Vagina (tissue), 2 donors: ENCODE measurements around the gene CCDC188. TPM values are rescaled to one million over a fixed set of nuclear protein-coding genes. Genes with fewer than 3 reads are reported as not detected.

Experiments used
- DNase-seq, 2 donors: peaks; one replicate each; pipeline ENCODE4 v3.0.0-alpha.2; 2017; ENCODE audit errors: extremely low spot score in 2 of 2
- H3K27ac ChIP-seq: fragments of 200-600 bp; sonication (generic); one replicate; pipeline ENCODE4 v1.5.1; 2019
- H3K27me3 ChIP-seq: fragments of 200-600 bp; sonication (generic); one replicate; pipeline ENCODE4 v1.5.1; 2019
- H3K36me3 ChIP-seq, 2 donors: fragments of 200-600 bp; sonication (generic); one replicate each; pipeline ENCODE4 v1.5.1; 2017 to 2019
- H3K4me1 ChIP-seq: fragments of 200-600 bp; sonication (generic); one replicate; pipeline ENCODE4 v1.5.1; 2019
- H3K4me3 ChIP-seq, 2 donors: fragments of 200-600 bp; sonication (generic); 1 replicate in 1 of 2; 2 replicates in 1 of 2; pipeline ENCODE4 v1.5.1; 2016 to 2019
- H3K9me3 ChIP-seq: fragments of 200-600 bp; sonication (generic); one replicate; pipeline ENCODE4 v1.5.1; 2019
- POLR2A ChIP-seq, 2 donors: fragments of 450-650 bp; IDR thresholded peaks; one replicate each; pipeline ENCODE4 v1.6.1; 2017; ENCODE audit warnings: antibody characterized with exemption in 2 of 2, mild to moderate bottlenecking in 2 of 2, moderate library complexity in 2 of 2
- POLR2AphosphoS5 ChIP-seq, 2 donors: sonication (generic); formaldehyde crosslinking; IDR thresholded peaks; one replicate each; pipeline ENCODE4 v1.9.0; 2017; ENCODE audit warnings: antibody characterized with exemption in 2 of 2, mild to moderate bottlenecking in 2 of 2, low read depth in 1 of 2; ENCODE audit not compliant: insufficient read depth in 1 of 2
- intact Hi-C: fragments of 100-400 bp; cut with DNase I; formaldehyde crosslinking; loops from one replicate; pipeline ENCODE4 v1.15.1; 2023
- total RNA-seq: library from RNA; depleted of rRNA; stranded (reverse); fragments of >200 nt; gene quantifications from one replicate; pipeline ENCODE4 v1.2.3, GENCODE V29; 2016
- TF ChIP-seq, protein P1 (sequence below), 3 experiments: fragments of 450-650 bp in 2 of 3; fragments of 200-600 bp in 1 of 3; sonication (generic) in 1 of 3; IDR thresholded peaks; one replicate each; pipeline ENCODE4 v1.5.1; 2017 to 2019; ENCODE audit warnings: antibody characterized with exemption in 3 of 3, mild to moderate bottlenecking in 2 of 3, moderate library complexity in 2 of 3

Gene CCDC188
- total RNA-seq, 1 donor from 2014 or later, result not detected

GRCh38 chr22:20135806-20136602 is 14.9 kb downstream of the CCDC188 start:
- TF ChIP-seq POLR2AphosphoS5 (IDR thresholded peaks at IDR 0.05; ENCODE audit: insufficient read depth in 1 of 2, low read depth in 1 of 2), result no peak
- no peak for TF ChIP-seq POLR2A (IDR thresholded peaks at IDR 0.05)
- no peaks in the 10 kb centered on the region for H3K9me3 ChIP-seq
- intact Hi-C loops, result no loop called here
- no peak overlapping the region for H3K4me3 ChIP-seq
- H3K36me3 ChIP-seq, result peaks cover 0 to 7% of the 10 kb centered on the region in 2 donors
- no peak overlapping the region for H3K27ac ChIP-seq
- DNase-seq, result no peak
- H3K27me3 ChIP-seq, result no peaks in the 10 kb centered on the region
- peaks cover 66% of the 10 kb centered on the region for H3K4me1 ChIP-seq

- Histone ChIP-seq H3K27ac (no peak overlapping the region), H3K9me3 (no peaks in the 10 kb centered on the region), H3K36me3 (peaks cover 0 to 7% of the 10 kb centered on the region in 2 donors), H3K4me1 (peaks cover 72% of the 10 kb centered on the region), H3K4me3 (no peak overlapping the region), H3K27me3 (no peaks in the 10 kb centered on the region)
- no peak for DNase-seq
- intact Hi-C loops, result no loop called here
- no peak for TF ChIP-seq POLR2AphosphoS5 (IDR thresholded peaks at IDR 0.05; ENCODE audit: insufficient read depth in 1 of 2, low read depth in 1 of 2)
- TF ChIP-seq, protein P1, sequence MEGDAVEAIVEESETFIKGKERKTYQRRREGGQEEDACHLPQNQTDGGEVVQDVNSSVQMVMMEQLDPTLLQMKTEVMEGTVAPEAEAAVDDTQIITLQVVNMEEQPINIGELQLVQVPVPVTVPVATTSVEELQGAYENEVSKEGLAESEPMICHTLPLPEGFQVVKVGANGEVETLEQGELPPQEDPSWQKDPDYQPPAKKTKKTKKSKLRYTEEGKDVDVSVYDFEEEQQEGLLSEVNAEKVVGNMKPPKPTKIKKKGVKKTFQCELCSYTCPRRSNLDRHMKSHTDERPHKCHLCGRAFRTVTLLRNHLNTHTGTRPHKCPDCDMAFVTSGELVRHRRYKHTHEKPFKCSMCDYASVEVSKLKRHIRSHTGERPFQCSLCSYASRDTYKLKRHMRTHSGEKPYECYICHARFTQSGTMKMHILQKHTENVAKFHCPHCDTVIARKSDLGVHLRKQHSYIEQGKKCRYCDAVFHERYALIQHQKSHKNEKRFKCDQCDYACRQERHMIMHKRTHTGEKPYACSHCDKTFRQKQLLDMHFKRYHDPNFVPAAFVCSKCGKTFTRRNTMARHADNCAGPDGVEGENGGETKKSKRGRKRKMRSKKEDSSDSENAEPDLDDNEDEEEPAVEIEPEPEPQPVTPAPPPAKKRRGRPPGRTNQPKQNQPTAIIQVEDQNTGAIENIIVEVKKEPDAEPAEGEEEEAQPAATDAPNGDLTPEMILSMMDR (IDR thresholded peaks at IDR 0.05), result no peak
- no peak for TF ChIP-seq POLR2A (IDR thresholded peaks at IDR 0.05)
Measured at GRCh38 chr22:20135265-20135664, 15.6 kb downstream of the CCDC188 start.

DNA sequence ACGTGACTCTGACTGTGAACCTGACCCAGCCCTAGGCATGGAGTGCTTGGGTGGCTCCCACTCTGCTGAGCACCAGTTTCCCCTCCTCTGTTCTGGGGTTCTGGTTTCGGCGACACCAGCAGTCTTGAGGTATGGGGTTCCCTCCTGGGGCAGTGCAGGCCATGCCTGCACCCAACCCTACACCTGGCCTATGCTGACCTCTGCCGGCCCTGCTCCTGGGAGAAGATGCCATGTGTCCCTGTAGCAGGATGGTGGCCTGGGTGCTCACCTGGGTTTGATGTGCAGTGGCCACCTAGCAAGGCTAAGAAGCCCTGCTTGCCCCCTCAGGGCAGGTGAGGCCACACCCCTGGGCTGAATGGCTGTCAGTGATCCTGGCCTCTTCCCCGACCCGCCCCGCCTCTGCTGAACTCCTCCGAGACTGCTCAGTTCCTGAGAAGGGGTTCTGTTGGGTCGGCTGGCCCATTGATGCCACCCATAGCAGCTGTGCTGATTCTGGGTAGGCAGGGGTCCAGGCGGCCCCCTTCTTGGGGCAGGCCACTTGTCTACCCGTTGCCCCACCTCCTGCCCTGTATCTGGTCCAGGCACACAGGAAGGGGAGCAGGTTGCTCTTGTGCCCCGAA is 16.8 kb downstream of the CCDC188 start:
- intact Hi-C loops, result no loop called here
- peaks cover 76% of the 10 kb centered on the region for H3K4me1 ChIP-seq
- no peaks in the 10 kb centered on the region for H3K9me3 ChIP-seq
- H3K36me3 ChIP-seq, result no peaks in the 10 kb centered on the region
- no peak overlapping the region for H3K4me3 ChIP-seq
- DNase-seq, result no peak
- no peaks in the 10 kb centered on the region for H3K27me3 ChIP-seq
- H3K27ac ChIP-seq, result no peak overlapping the region
- TF ChIP-seq POLR2A (IDR thresholded peaks at IDR 0.05) (no peak), POLR2AphosphoS5 (IDR thresholded peaks at IDR 0.05; ENCODE audit: insufficient read depth in 1 of 2, low read depth in 1 of 2) (no peak)
- TF ChIP-seq, protein P1 (IDR thresholded peaks at IDR 0.05), result no peak

GRCh38 chr22:20132686-20133246 is 18.1 kb downstream of the CCDC188 start:
- intact Hi-C loops, result no loop called here
- H3K36me3 ChIP-seq, result no peaks in the 10 kb centered on the region
- no peaks in the 10 kb centered on the region for H3K27me3 ChIP-seq
- peak overlapping the region; percentile 57 for H3K27ac ChIP-seq
- DNase-seq, result no peak
- TF ChIP-seq POLR2A (IDR thresholded peaks at IDR 0.05) (no peak), POLR2AphosphoS5 (IDR thresholded peaks at IDR 0.05; ENCODE audit: insufficient read depth in 1 of 2, low read depth in 1 of 2) (no peak)
- TF ChIP-seq, protein P1 (IDR thresholded peaks at IDR 0.05), result no peak
- peaks cover 66% of the 10 kb centered on the region for H3K4me1 ChIP-seq
- peak overlapping the region; percentile 97 to 100 for H3K4me3 ChIP-seq
- no peaks in the 10 kb centered on the region for H3K9me3 ChIP-seq

GRCh38 chr22:20131859-20132685 is 18.8 kb downstream of the CCDC188 start:
- peaks cover 0 to 5% of the 10 kb centered on the region in 2 donors for H3K36me3 ChIP-seq
- no peaks in the 10 kb centered on the region for H3K27me3 ChIP-seq
- no peak for DNase-seq
- peak overlapping the region; percentile 97 to 100 for H3K4me3 ChIP-seq
- peaks cover 59% of the 10 kb centered on the region for H3K4me1 ChIP-seq
- intact Hi-C loops, result loop anchor here (2.0 kb wide), 1 partner anchor 51 kb away; the partner anchor contains the start of gene DGCR8
- peak overlapping the region; percentile 57 for H3K27ac ChIP-seq
- TF ChIP-seq POLR2A (IDR thresholded peaks at IDR 0.05) (no peak), POLR2AphosphoS5 (IDR thresholded peaks at IDR 0.05; ENCODE audit: insufficient read depth in 1 of 2, low read depth in 1 of 2) (no peak)
- TF ChIP-seq, protein P1 (IDR thresholded peaks at IDR 0.05), result no peak
- no peaks in the 10 kb centered on the region for H3K9me3 ChIP-seq
